ENCODE data around the gene ZNF215. TPM values are rescaled to one million over a fixed set of nuclear protein-coding genes. Genes with fewer than 3 reads are reported as not detected.

ZNF215 gene
- total and polyA plus RNA-seq, 2 donors (not counting 1 experiment from before 2014, with no cell fraction given): 2.7 to 4.1 TPM

GRCh38 chr11:6925007-6925577, 1.1 kb upstream of the ZNF215 start:
- no peak overlapping the region for H3K4me2 ChIP-seq (ENCODE audit: extremely low read depth, insufficient read depth, low read length)
- no peak for TF ChIP-seq EZH2 (IDR thresholded peaks at IDR 0.05; ENCODE audit: low read length, missing control alignments)
- TF ChIP-seq CTCF (conservative IDR thresholded peaks at IDR 0.05 in 1 of 2, IDR thresholded peaks at IDR 0.05 in 1 of 2; ENCODE audit: low read depth in 1 of 2, low read length in 2 of 2): no peak
- H4K20me1 ChIP-seq (ENCODE audit: control insufficient read depth, extremely low read depth, insufficient read depth, low read length): no peaks in the 10 kb centered on the region
- no peaks in the 10 kb centered on the region for H3K36me3 ChIP-seq (ENCODE audit: control insufficient read depth, insufficient read depth, low read length)
- no peak overlapping the region for H3K27ac ChIP-seq (ENCODE audit: insufficient read depth, low read length)
- no peaks in the 10 kb centered on the region for H3K27me3 ChIP-seq (ENCODE audit: control insufficient read depth, insufficient read depth, low read length)
- H3K4me3 ChIP-seq (replicated peaks in 1 of 4; ENCODE audit: control extremely low read depth in 1 of 4, insufficient read depth in 1 of 4, low read depth in 3 of 4, low read length in 4 of 4): no peak overlapping the region
- no peaks in the 10 kb centered on the region for H3K9me3 ChIP-seq (ENCODE audit: control insufficient read depth, insufficient read depth, low read depth, low read length)
- H3K79me2 ChIP-seq (ENCODE audit: control insufficient read depth, insufficient read depth, low read length): no peaks in the 10 kb centered on the region
- no peak overlapping the region for H2AFZ ChIP-seq (ENCODE audit: low read length)
- H3K4me1 ChIP-seq (ENCODE audit: control insufficient read depth, extremely low read depth, insufficient read depth, low read length): peaks cover 5% of the 10 kb centered on the region
- no peak overlapping the region for H3K9ac ChIP-seq (ENCODE audit: insufficient read depth, low read length)
- no peak for DNase-seq (ENCODE audit: low read depth in 2 of 2)

- Histone ChIP-seq H3K27me3 (ENCODE audit: control insufficient read depth, insufficient read depth, low read length) (no peaks in the 10 kb centered on the region), H3K4me1 (ENCODE audit: control insufficient read depth, extremely low read depth, insufficient read depth, low read length) (peaks cover 5% of the 10 kb centered on the region), H4K20me1 (ENCODE audit: control insufficient read depth, extremely low read depth, insufficient read depth, low read length) (no peaks in the 10 kb centered on the region), H3K9me3 (ENCODE audit: control insufficient read depth, insufficient read depth, low read depth, low read length) (no peaks in the 10 kb centered on the region), H3K36me3 (ENCODE audit: control insufficient read depth, insufficient read depth, low read length) (no peaks in the 10 kb centered on the region), H3K79me2 (ENCODE audit: control insufficient read depth, insufficient read depth, low read length) (no peaks in the 10 kb centered on the region), H3K4me2 (ENCODE audit: extremely low read depth, insufficient read depth, low read length) (peak overlapping the region; percentile 67), H2AFZ (ENCODE audit: low read length) (peak overlapping the region; percentile 100), H3K9ac (ENCODE audit: insufficient read depth, low read length) (no peak overlapping the region), H3K4me3 (replicated peaks in 1 of 4; ENCODE audit: control extremely low read depth in 1 of 4, insufficient read depth in 1 of 4, low read depth in 3 of 4, low read length in 4 of 4) (peak overlapping the region; percentile 75 to 97 (median 90)), H3K27ac (ENCODE audit: insufficient read depth, low read length) (peak overlapping the region; percentile 79)
- TF ChIP-seq EZH2 (IDR thresholded peaks at IDR 0.05; ENCODE audit: low read length, missing control alignments): no peak
- no peak for TF ChIP-seq CTCF (conservative IDR thresholded peaks at IDR 0.05 in 1 of 2, IDR thresholded peaks at IDR 0.05 in 1 of 2; ENCODE audit: low read depth in 1 of 2, low read length in 2 of 2)
- DNase-seq (ENCODE audit: low read depth in 2 of 2): peak in 1 of 2 donors; percentile 31
These were observed 504 bp upstream of the ZNF215 start for GRCh38 chr11:6925636-6926207.

- Histone ChIP-seq H3K9me3 (ENCODE audit: control insufficient read depth, insufficient read depth, low read depth, low read length) (no peaks in the 10 kb centered on the region), H3K36me3 (ENCODE audit: control insufficient read depth, insufficient read depth, low read length) (no peaks in the 10 kb centered on the region), H3K4me1 (ENCODE audit: control insufficient read depth, extremely low read depth, insufficient read depth, low read length) (peaks cover 5% of the 10 kb centered on the region), H3K4me3 (replicated peaks in 1 of 4; ENCODE audit: control extremely low read depth in 1 of 4, insufficient read depth in 1 of 4, low read depth in 3 of 4, low read length in 4 of 4) (peak overlapping the region; percentile 75 to 97 (median 90)), H3K4me2 (ENCODE audit: extremely low read depth, insufficient read depth, low read length) (peak overlapping the region; percentile 67), H4K20me1 (ENCODE audit: control insufficient read depth, extremely low read depth, insufficient read depth, low read length) (no peaks in the 10 kb centered on the region), H3K79me2 (ENCODE audit: control insufficient read depth, insufficient read depth, low read length) (no peaks in the 10 kb centered on the region), H3K27me3 (ENCODE audit: control insufficient read depth, insufficient read depth, low read length) (no peaks in the 10 kb centered on the region), H3K27ac (ENCODE audit: insufficient read depth, low read length) (peak overlapping the region; percentile 79), H3K9ac (ENCODE audit: insufficient read depth, low read length) (peak overlapping the region; percentile 72), H2AFZ (ENCODE audit: low read length) (peak overlapping the region; percentile 100)
- no peak for TF ChIP-seq CTCF (conservative IDR thresholded peaks at IDR 0.05 in 1 of 2, IDR thresholded peaks at IDR 0.05 in 1 of 2; ENCODE audit: low read depth in 1 of 2, low read length in 2 of 2)
- TF ChIP-seq EZH2 (IDR thresholded peaks at IDR 0.05; ENCODE audit: low read length, missing control alignments): no peak
- DNase-seq (ENCODE audit: low read depth in 2 of 2): peak; percentile 17 to 42
These were observed 898 bp downstream of the ZNF215 start for GRCh38 chr11:6927030-6927617.
